Stimulated activated naive CD8-positive, alpha-beta T cell treated with anti-CD3 and anti-CD28 coated beads, Interleukin-15, amount 100 ng/mL, for 72 hours (primary cell): ENCODE measurements around the gene MYO5A.
"Not testable (repeated sequence)": the region's sequence is repeated elsewhere in the genome, so short reads cannot be mapped to it uniquely, and the experiment has no call there.

Source experiments
- ATAC-seq: fragments of 150-1000 bp; cut with Tn5 transposase; 2 replicates; pipeline ENCODE4 v1.10.0; 2021; ENCODE audit warnings: mild to moderate bottlenecking, moderate library complexity
- DNase-seq, 2 donors: peaks; one replicate each; pipeline ENCODE4 v3.0.0; 2021 to 2022
- H3K27ac Mint-ChIP-seq, 2 donors: one replicate each; pipeline ENCODE4 v1.8.0; 2022; ENCODE audit warnings: mild to moderate bottlenecking in 2 of 2, mixed read lengths in 2 of 2, moderate library complexity in 2 of 2
- H3K27me3 Mint-ChIP-seq: one replicate; pipeline ENCODE4 v1.8.0; 2022; ENCODE audit warnings: mixed read lengths
- H3K4me1 Mint-ChIP-seq: one replicate; pipeline ENCODE4 v1.8.0; 2022; ENCODE audit warnings: mild to moderate bottlenecking, mixed read lengths
- H3K4me3 Mint-ChIP-seq, 2 donors: one replicate each; pipeline ENCODE4 v1.8.0; 2022; ENCODE audit warnings: mild to moderate bottlenecking in 2 of 2, mixed read lengths in 2 of 2, moderate library complexity in 1 of 2
- H3K9me3 Mint-ChIP-seq, 2 donors: one replicate each; pipeline ENCODE4 v1.8.0; 2022; ENCODE audit warnings: mixed read lengths in 2 of 2

The MYO5A gene

DNA sequence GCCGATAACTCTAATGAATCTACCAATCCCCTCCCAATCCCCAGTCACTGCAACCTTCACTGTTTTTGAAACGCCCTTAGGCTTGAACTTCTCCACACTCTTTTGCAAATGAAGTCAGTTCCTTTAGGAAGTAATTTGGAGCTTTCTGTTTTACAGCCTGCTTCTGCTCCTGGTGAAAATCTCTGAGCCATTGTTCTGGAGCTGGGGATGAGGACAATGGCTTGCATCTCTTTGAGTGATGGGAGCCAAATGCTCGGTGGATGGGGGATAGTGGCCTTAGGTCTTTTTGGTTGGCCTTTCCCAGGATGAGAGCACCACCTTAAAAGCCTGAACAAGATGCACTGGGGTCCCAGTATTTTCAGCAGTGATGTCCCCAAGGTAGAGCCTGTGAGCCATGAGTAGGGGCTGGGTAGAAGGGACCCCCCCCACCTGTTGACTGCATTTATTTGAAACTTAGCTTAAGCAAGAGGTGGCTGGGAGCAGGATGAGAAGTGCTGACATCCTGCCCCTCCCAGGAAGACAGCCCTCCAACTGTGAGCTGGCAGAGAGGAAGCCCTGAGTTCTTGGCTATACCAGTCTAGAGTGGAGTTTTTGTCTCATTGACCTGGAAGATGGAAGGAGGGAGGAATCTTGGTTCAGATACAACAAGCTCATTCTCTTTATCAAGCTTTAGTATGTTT is 225.4 kb downstream of the MYO5A start:
- no peak for DNase-seq
- H3K4me1 Mint-ChIP-seq, result no peaks in the 10 kb centered on the region
- no peaks in the 10 kb centered on the region for H3K9me3 Mint-ChIP-seq
- H3K27me3 Mint-ChIP-seq, result no peaks in the 10 kb centered on the region
- no peak overlapping the region for H3K4me3 Mint-ChIP-seq
- no peak for ATAC-seq
- H3K27ac Mint-ChIP-seq, result no peak overlapping the region

DNA sequence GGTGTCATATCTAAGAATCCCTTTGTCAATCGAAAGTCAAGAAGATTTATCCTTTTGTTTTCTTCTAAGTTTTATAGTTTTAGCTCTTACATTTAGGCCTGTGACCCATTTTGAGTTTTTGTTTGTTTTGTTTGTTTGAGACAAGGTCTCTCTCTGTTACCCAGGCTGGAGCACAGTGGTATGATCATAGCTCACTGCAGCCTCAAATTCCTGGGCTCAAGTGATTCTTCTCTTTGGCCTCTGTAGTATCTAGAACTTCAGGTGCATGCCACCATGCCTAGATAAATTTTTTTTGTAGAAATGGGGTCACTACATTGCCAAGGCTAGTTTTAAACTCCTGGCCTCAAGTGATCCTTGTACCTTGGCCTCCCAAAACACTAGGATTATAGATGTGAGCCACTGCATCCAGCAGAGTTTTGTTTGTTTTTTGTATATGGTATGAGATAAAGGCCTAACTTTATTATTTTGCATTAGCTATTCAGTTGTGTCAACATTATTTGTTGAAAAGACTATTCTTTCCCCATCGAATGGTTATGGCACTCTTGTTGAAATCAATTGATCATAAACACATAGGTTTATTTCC is 227.3 kb downstream of the MYO5A start:
- H3K27me3 Mint-ChIP-seq, result peaks cover 5% of the 10 kb centered on the region

DNA sequence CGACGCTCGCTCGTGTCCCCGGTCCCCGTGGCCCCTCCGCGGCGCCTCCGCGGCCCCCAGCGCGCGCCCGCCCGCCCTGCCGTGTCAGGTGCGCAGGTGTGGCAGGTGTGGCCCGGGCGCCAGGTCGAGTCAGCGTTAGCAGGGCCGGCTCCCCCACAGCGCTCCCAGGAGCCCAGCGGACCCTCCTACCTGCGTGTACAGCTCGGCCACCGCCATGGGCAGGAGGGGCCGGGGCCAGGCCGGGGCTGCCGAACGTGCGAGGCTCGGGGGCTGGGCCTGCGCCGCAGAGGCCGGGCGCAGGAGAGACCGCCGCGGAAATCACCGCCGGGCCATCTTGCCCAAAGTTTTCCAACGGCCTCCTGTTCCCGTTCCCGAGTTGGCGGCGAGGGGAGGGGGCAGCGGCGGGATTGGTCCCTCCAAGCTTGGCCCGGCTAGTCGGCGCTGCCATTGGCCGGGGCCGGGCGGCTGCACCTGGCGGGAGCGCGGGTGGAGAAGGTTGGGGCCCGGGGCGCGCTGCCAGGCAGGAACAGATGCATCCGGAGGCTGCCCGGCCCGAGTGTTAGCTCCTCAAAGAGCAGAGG is 233.2 kb downstream of the MYO5A start, which contains the start of gene MYO5C:
Gene MYO5C (minus strand): TSS at position 384 of the 581 bp plus-strand sequence. CDS start 168 bp downstream, at position 216.
- DNase-seq (no peak), ATAC-seq (peak; percentile 62)
- Mint-ChIP-seq H3K27me3 (peaks cover 35% of the 10 kb centered on the region), H3K4me1 (peaks cover 12% of the 10 kb centered on the region), H3K4me3 (peak within 1 kb of the TSS; percentile 45 to 70), H3K27ac (no peak within 1 kb of the TSS), H3K9me3 (no peaks in the 10 kb centered on the region)

More for the DNA sequence above, 227.3 kb downstream of the MYO5A start:
- Mint-ChIP-seq H3K27ac (no peak overlapping the region), H3K9me3 (no peaks in the 10 kb centered on the region), H3K4me1 (no peaks in the 10 kb centered on the region), H3K4me3 (no peak overlapping the region)
- ATAC-seq (no peak), DNase-seq (no peak)

DNA sequence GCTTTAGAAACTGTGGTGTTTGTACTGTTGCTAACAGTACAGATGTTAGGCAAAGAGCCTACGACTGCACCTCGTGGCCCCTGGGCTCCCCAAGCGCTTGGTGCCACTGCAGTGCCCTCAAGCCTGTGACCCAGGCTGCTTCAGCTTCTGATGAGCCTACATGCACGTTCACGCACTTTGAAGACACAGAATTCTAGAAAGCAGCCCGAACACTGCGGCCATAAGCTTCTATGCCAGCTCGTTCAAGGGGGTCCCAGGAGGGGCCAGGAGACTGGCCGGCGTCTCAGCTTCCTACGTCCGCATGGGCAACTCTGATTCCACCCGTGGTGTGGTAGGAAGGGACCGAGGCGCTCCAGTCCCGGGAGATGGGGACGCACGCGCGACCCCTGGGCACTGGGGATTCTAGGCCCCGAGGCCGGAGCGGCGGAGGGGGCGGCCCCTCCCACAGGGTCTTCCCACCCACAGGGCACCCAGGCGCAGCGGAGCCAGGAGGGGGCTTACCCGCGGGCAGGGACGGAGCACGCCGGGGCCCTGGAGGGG is 233.7 kb downstream of the MYO5A start:
- no peak overlapping the region for H3K27ac Mint-ChIP-seq
- DNase-seq, result no peak
- peak; percentile 13 for ATAC-seq
- H3K27me3 Mint-ChIP-seq, result peaks cover 35% of the 10 kb centered on the region
- peak overlapping the region; percentile 40 to 70 for H3K4me3 Mint-ChIP-seq
- peaks cover 12% of the 10 kb centered on the region for H3K4me1 Mint-ChIP-seq
- no peaks in the 10 kb centered on the region for H3K9me3 Mint-ChIP-seq

DNA sequence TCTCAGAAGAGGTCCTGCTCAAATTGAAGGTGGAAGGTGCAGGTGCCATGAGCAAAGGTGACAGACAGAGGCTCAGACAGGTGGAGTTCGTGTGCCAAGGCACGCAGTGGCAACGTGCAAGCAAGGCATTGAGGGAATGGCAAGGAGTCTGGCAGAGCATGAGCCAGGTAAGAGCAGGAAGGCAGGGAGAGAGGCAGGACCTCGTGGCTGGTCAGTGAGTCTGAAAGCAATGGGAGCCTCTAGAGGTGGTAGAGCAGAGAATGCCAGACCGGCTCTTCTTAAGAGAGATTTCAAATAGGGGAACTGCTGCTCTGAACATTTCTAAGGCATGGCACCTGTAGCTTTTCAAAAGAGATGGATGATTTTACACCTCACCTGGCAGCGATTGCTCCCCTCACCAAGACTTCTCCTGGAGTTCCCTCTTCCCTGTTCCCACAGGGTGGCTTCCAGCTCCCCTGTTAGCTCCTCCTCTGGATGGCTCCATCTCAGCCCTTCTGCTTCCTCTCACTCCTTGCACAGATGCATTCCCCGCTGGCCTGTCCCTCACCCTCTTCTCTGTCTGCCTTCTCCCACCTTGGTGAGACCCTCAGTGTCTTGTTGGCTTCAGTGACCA is 235.8 kb downstream of the MYO5A start:
- Mint-ChIP-seq H3K27me3 (peaks cover 35% of the 10 kb centered on the region), H3K4me1 (peaks cover 12% of the 10 kb centered on the region), H3K9me3 (no peaks in the 10 kb centered on the region), H3K4me3 (no peak overlapping the region), H3K27ac (no peak overlapping the region)
- no peak for ATAC-seq
- DNase-seq, result no peak

DNA sequence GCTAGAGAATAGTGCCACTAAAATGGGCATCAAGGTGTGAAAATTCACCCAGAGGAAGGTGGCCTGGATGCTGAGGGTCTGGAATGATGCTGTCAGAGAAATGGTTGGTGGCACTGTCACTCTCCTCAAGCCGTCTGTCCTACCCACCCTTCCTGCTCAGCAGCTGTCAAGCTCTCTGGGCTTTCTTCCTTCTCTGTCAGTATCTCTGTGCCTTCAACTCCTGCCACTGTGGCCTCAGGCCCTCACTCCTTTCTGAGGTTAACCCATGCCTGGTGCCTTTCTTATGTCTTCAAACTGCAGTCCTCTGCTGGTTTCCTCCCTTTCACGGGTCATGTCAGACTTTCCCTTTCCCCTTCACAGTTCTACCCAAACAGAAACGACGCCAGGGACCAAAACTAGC is 237.5 kb downstream of the MYO5A start:
- H3K4me3 Mint-ChIP-seq, result no peak overlapping the region
- DNase-seq (no peak), ATAC-seq (no peak)
- H3K4me1 Mint-ChIP-seq, result peaks cover 12% of the 10 kb centered on the region
- peaks cover 30% of the 10 kb centered on the region for H3K27me3 Mint-ChIP-seq
- peak overlapping the region; percentile 22 to 48 for H3K27ac Mint-ChIP-seq
- no peaks in the 10 kb centered on the region for H3K9me3 Mint-ChIP-seq

DNA sequence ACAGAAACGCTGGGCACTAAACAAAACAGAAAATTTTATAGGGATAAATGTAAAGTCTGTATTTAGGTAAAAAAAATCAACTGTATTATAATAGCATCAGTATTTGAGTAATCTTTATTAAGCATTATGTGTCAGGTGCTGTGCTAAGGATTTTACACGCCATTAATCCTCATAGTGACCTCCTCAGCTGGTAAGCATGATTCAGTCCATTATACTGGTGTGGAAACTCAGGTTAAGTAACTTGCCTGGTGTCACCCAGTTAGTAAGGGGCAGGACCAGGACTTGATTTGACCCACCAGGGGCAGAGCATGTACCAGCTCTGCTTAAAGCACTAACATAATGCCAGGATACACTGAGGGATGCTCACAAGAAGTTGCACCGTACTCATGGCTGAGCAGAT is 237.9 kb downstream of the MYO5A start:
- ATAC-seq (no peak), DNase-seq (no peak)
- Mint-ChIP-seq H3K4me1 (peaks cover 12% of the 10 kb centered on the region), H3K27me3 (peaks cover 30% of the 10 kb centered on the region), H3K9me3 (no peaks in the 10 kb centered on the region), H3K4me3 (no peak overlapping the region), H3K27ac (no peak overlapping the region)

DNA sequence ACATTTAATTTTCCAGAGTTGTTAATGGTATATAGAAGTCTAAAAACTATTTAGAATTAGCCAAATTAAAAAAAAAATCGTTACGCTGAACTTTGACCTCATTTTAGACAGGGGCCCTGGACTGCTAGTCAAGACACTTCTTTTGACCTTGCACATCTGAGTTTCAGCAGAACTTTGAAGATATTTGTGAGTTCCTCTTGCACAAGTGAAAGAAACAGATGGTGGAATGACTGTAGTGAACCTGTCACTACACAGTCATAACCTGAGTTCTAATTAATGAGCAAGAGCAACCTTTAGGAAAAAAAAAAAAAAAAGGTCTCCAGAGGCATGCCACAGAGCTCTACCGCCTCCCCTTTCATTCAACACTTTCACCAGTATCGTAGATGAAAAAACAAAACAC is 238.4 kb downstream of the MYO5A start:
- H3K9me3 Mint-ChIP-seq, result no peaks in the 10 kb centered on the region
- peaks cover 12% of the 10 kb centered on the region for H3K4me1 Mint-ChIP-seq
- peaks cover 30% of the 10 kb centered on the region for H3K27me3 Mint-ChIP-seq
- ATAC-seq, result no peak
- H3K4me3 Mint-ChIP-seq, result no peak overlapping the region
- H3K27ac Mint-ChIP-seq, result no peak overlapping the region
- no peak for DNase-seq

DNA sequence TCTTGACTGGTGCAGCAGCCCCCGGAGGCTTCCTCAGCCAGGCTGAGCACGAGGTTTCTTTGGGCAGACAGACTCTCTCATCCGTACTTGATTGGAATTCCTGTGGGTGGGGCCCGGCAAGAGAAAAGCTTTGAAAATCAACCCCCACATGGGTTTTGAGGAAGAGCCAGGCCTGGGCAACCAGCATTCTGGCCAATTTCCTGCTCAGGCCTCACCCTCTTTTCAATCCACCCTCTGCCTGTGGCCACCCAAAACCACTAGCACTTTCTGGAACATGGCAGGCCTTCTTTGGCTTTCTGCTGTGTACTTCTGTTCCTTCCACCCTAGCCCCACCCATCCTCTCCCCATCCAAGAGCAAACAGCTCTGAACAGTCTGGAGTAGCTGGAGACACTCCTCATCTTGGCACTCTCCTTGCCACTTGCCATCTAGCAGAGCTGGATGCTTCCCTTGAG is 239.0 kb downstream of the MYO5A start:
- peak overlapping the region in 1 of 2 donors; percentile 48 for H3K27ac Mint-ChIP-seq

DNA sequence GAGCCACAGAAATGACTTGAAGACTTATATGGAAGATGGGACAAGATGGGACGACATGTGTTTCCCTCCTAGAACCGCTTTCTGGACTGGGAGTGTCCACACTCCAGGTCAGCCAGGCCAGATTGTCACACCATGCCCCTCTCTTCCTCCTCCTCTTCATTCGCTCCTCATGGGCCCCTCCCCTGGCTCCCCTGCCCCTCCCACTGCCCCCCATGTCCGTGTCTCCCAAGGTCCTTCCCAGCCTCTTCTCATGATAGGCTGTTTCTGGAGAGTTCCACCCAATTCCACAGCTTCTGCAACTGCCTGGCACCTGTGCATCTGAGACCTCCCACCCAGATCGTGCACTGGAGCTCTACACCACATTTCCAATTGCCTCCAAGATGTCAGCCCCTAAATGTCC is 239.7 kb downstream of the MYO5A start:
- no peak for ATAC-seq
- no peaks in the 10 kb centered on the region for H3K9me3 Mint-ChIP-seq

More for the DNA sequence above, 239.0 kb downstream of the MYO5A start:
- ATAC-seq (no peak), DNase-seq (no peak)
- no peaks in the 10 kb centered on the region for H3K9me3 Mint-ChIP-seq
- peaks cover 9% of the 10 kb centered on the region for H3K4me1 Mint-ChIP-seq
- H3K27me3 Mint-ChIP-seq, result peaks cover 26% of the 10 kb centered on the region
- no peak overlapping the region for H3K4me3 Mint-ChIP-seq

DNA sequence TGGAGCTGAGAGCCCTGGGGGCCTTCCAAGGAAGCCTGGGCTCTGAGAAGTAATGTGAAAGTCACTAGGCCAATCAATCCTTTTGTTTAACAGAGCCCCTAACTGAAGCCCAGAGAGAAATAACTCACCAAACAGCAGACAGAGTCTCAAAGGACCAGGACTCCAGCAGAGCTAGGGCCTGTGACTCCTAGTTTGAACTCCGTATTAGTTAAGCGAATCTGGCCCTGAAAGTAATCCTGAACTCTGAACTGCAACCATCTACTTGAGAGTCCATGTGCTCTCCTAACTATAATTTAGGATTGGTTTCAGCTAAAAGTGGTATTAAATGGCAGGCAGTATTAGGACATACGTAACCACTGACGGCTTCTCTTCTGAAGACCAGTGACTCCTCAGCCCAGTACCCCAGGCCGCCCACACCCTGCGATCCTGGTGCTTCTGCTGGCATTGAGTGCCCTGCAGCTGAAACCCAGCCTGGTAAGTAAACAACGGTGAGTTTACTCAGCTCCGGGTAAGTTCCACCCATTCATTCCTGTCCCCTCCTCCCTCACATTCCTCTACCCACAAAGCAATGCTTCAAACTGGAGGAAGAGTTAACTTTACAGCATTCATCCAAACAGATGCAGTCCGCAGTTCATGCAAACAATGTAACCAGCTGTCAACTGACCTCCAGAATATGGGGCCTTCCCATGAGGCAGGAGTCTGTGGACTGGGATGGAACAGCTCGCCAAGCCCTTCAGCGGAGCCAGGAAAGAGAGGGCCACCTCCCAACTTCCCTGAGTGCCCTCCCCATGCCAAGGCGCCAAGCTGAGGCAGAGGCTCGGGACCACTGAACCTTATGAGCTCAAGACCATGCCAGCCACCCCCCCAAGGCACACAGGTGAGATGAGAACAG is 240.4 kb downstream of the MYO5A start:
- no peak overlapping the region for H3K27ac Mint-ChIP-seq
- H3K4me1 Mint-ChIP-seq, result peaks cover 5% of the 10 kb centered on the region
- DNase-seq (no peak), ATAC-seq (no peak)
- H3K9me3 Mint-ChIP-seq, result no peaks in the 10 kb centered on the region
- H3K27me3 Mint-ChIP-seq, result peaks cover 12% of the 10 kb centered on the region
- no peak overlapping the region for H3K4me3 Mint-ChIP-seq

More for the DNA sequence above, 239.7 kb downstream of the MYO5A start:
- H3K27ac Mint-ChIP-seq, result no peak overlapping the region
- no peak for DNase-seq
- H3K4me1 Mint-ChIP-seq, result peaks cover 5% of the 10 kb centered on the region
- H3K27me3 Mint-ChIP-seq, result peaks cover 19% of the 10 kb centered on the region
- no peak overlapping the region for H3K4me3 Mint-ChIP-seq

DNA sequence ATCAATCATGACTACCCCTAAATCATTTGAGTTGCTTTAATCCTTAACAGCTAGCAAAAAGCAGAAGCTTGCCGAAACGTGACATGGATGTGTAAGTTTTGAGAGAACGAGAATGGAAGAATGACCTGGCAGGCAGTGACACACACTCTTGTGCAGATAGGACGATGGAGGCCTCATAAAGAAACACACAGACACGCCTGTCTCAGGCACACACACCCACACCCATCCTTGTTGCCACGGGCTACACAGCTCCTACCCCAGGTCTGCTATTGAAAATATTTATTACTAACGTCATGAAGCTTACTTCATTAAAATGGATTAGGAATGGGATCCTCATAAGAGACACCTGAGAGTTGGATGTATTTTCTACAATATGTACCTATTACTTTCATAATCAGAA is 241.6 kb downstream of the MYO5A start:
- H3K27ac Mint-ChIP-seq, result peak overlapping the region in 1 of 2 donors; percentile 27
- no peak overlapping the region for H3K4me3 Mint-ChIP-seq
- peaks cover under 1% of the 10 kb centered on the region for H3K27me3 Mint-ChIP-seq
- ATAC-seq, result no peak
- H3K4me1 Mint-ChIP-seq, result peaks cover 5% of the 10 kb centered on the region
- no peaks in the 10 kb centered on the region for H3K9me3 Mint-ChIP-seq
- no peak for DNase-seq

DNA sequence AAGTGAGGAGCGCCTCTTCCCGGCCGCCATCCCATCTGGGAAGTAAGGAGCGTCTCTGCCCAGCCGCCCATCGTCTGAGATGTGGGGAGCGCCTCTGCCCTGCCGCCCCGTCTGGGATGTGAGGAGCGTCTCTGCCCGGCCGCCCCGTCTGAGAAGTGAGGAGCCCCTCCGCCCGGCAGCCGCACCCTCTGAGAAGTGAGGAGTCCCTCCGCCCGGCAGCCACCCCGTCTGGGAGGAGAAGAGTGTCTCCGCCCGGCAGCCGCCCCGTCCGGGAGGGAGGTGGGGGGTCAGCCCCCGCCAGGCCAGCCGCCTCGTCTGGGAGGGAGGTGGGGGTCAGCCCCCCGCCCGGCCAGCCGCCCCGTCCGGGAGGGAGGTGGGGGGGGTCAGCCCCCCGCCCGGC is 242.7 kb downstream of the MYO5A start:
- H3K4me3 Mint-ChIP-seq, ATAC-seq, DNase-seq: not testable (repeated sequence)

DNA sequence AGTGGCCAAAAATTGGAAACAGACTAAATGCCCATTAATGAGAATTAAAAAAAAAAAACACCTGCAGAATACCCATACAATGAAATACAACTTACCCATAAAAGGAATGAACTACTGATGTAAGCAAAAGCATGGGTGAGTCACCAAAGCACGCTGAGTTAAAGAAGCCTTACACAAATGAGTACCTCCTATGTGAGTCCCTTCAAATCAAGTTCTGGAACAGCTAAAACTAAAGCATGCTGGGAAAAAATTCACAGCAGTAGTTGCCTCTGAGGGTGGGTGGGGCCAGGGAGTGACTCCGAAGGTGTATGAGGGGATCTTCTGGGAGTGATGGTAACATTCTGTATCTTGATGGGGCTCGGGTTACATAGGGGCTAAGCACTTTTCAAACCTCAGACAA is 244.5 kb downstream of the MYO5A start:
- H3K4me3 Mint-ChIP-seq, result no peak overlapping the region
- no peaks in the 10 kb centered on the region for H3K4me1 Mint-ChIP-seq
- H3K9me3 Mint-ChIP-seq, result no peaks in the 10 kb centered on the region
- no peak overlapping the region for H3K27ac Mint-ChIP-seq
- no peaks in the 10 kb centered on the region for H3K27me3 Mint-ChIP-seq
- ATAC-seq (no peak), DNase-seq (no peak)

More for the DNA sequence above, 242.7 kb downstream of the MYO5A start:
- H3K27ac Mint-ChIP-seq, H3K27me3 Mint-ChIP-seq, H3K4me1 Mint-ChIP-seq, H3K9me3 Mint-ChIP-seq: not testable (repeated sequence)

DNA sequence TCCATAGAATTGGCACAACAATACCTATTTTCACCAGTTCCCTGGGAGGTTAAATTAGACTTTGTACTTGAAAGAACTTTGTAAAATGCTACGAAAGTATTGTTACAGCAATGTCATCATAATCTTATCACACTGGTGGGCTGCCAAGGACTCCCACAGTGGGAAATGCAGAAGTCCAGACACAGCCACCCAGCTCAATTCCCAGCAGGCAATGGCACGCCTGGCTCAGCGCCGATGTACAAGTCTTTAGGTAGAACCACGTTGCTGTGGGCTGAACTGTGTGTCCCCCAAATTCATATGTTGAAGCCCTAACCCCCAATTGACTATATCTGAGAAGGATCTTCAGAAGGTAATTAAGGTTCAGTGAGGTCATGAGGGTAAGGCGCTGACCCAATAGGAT is 245.4 kb downstream of the MYO5A start:
- ATAC-seq (no peak), DNase-seq (no peak)
- Mint-ChIP-seq H3K27me3 (no peaks in the 10 kb centered on the region), H3K9me3 (no peaks in the 10 kb centered on the region), H3K4me1 (no peaks in the 10 kb centered on the region), H3K4me3 (no peak overlapping the region), H3K27ac (no peak overlapping the region)
